Keratinocyte (primary cell): ENCODE results near the gene CNIH2.
"Not testable (repeated sequence)": the region's sequence is repeated elsewhere in the genome, so short reads cannot be mapped to it uniquely, and the experiment has no call there.

ENCODE experiments used
- EZH2 ChIP-seq: IDR thresholded peaks from one replicate; pipeline ENCODE4 v1.6.1; 2012; ENCODE audit warnings: inconsistent platforms, mild to moderate bottlenecking, low read length, moderate library complexity
- TF ChIP-seq, protein P1 (sequence below), 3 experiments: IDR thresholded peaks in 1 of 3; conservative IDR thresholded peaks in 1 of 3; optimal IDR thresholded peaks in 1 of 3; 2 replicates in 2 of 3; 3 replicates in 1 of 3; pipeline versions ENCODE3 to v1.5.1; 2011; ENCODE audit warnings: low read length in 3 of 3, mild to moderate bottlenecking in 3 of 3, moderate library complexity in 2 of 3, control low read depth in 1 of 3, inconsistent platforms in 1 of 3; ENCODE audit not compliant: insufficient read depth in 2 of 3; ENCODE audit errors: extremely low read depth in 1 of 3

DNA sequence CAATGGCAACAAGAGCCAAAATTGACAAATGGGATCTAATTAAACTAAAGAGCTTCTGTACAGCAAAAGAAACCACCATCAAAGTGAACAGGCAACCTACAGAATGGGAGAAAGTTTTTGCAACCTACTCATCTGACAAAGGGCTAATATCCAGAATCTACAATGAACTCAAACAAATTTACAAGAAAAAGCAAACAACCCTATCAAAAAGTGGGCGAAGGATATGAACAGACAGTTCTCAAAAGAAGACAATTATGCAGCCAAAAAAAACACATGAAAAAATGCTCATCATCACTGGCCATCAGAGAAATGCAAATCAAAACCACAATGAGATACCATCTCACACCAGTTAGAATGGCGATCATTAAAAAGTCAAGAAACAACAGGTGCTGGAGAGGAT is 42.3 kb downstream of the CNIH2 start:
- TF ChIP-seq, protein P1, sequence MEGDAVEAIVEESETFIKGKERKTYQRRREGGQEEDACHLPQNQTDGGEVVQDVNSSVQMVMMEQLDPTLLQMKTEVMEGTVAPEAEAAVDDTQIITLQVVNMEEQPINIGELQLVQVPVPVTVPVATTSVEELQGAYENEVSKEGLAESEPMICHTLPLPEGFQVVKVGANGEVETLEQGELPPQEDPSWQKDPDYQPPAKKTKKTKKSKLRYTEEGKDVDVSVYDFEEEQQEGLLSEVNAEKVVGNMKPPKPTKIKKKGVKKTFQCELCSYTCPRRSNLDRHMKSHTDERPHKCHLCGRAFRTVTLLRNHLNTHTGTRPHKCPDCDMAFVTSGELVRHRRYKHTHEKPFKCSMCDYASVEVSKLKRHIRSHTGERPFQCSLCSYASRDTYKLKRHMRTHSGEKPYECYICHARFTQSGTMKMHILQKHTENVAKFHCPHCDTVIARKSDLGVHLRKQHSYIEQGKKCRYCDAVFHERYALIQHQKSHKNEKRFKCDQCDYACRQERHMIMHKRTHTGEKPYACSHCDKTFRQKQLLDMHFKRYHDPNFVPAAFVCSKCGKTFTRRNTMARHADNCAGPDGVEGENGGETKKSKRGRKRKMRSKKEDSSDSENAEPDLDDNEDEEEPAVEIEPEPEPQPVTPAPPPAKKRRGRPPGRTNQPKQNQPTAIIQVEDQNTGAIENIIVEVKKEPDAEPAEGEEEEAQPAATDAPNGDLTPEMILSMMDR (optimal IDR thresholded peaks at IDR 0.05 in 1 of 3, IDR thresholded peaks at IDR 0.05 in 1 of 3, conservative IDR thresholded peaks at IDR 0.05 in 1 of 3; ENCODE audit: extremely low read depth in 1 of 3, insufficient read depth in 2 of 3, low read length in 3 of 3): not testable (repeated sequence)
- TF ChIP-seq EZH2: not testable (repeated sequence)
